ENCODE measurements around the gene AZIN2. TPM values are rescaled to one million over a fixed set of nuclear protein-coding genes. Genes with fewer than 3 reads are reported as not detected.

AZIN2 gene
- total RNA-seq, 1 experiment from 2014 or later = 1.5 TPM

DNA sequence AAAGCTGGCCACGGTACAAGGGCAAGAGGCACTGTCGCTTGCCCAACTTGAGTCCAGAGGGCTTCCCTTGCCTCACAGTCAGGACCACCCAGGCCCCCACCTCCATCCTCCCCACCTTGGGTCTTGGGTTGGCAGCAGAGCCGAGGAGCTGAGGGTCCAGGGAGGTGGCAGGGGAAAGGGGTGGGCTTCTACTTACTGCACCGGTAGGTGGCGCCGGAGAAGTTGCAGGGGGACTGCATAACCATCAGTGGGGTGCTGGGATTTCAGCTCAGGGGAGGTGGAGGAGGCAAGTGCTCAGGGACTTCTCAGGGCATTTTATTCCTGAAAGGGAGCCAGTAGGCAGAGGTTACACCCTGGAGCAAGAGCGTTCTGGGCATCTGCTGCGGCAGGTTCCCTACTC lies 56.8 kb downstream of the AZIN2 start:
- peak in 1 of 2 experiments; percentile 35 for TF ChIP-seq CTCF (IDR thresholded peaks at IDR 0.05; ENCODE audit: insufficient read depth in 1 of 2, low read depth in 1 of 2, low read length in 1 of 2, severe bottlenecking in 1 of 2, unreplicated experiment in 1 of 2)
- no peaks in the 10 kb centered on the region for H3K4me1 ChIP-seq
- POLR2A ChIA-PET = no interaction called here
- no peaks in the 10 kb centered on the region for H3K36me3 ChIP-seq (ENCODE audit: control insufficient read depth, insufficient read depth, low read length)
- BruUV-seq (replicated peaks) = no TSS peak
- Mint-ChIP-seq H3K4me1 (ENCODE audit: low read depth, unreplicated experiment) (no peaks in the 10 kb centered on the region), H3K27ac (ENCODE audit: unreplicated experiment) (no peak overlapping the region), H3K27me3 (ENCODE audit: insufficient read depth, unreplicated experiment) (no peaks in the 10 kb centered on the region), H3K4me3 (ENCODE audit: unreplicated experiment) (no peak overlapping the region), H3K36me3 (ENCODE audit: insufficient read depth, unreplicated experiment) (no peaks in the 10 kb centered on the region), H3K9me3 (ENCODE audit: unreplicated experiment) (no peaks in the 10 kb centered on the region)
- no peak for DNase-seq
- CTCF ChIA-PET = interaction anchor here (0.6 kb wide), 1 partner anchor 204 kb away, joined by 3 read pairs; no protein-coding TSS in a partner anchor
- no peaks in the 10 kb centered on the region for H3K27me3 ChIP-seq (replicated peaks; ENCODE audit: control insufficient read depth, insufficient read depth, low read length)
- H3K9me3 ChIP-seq = no peaks in the 10 kb centered on the region
- intact Hi-C loops (cut with micrococcal nuclease; ENCODE audit: unreplicated experiment) = no loop called here
- H3K4me3 ChIP-seq (ENCODE audit: low read depth, low read length) = no peak overlapping the region

DNA sequence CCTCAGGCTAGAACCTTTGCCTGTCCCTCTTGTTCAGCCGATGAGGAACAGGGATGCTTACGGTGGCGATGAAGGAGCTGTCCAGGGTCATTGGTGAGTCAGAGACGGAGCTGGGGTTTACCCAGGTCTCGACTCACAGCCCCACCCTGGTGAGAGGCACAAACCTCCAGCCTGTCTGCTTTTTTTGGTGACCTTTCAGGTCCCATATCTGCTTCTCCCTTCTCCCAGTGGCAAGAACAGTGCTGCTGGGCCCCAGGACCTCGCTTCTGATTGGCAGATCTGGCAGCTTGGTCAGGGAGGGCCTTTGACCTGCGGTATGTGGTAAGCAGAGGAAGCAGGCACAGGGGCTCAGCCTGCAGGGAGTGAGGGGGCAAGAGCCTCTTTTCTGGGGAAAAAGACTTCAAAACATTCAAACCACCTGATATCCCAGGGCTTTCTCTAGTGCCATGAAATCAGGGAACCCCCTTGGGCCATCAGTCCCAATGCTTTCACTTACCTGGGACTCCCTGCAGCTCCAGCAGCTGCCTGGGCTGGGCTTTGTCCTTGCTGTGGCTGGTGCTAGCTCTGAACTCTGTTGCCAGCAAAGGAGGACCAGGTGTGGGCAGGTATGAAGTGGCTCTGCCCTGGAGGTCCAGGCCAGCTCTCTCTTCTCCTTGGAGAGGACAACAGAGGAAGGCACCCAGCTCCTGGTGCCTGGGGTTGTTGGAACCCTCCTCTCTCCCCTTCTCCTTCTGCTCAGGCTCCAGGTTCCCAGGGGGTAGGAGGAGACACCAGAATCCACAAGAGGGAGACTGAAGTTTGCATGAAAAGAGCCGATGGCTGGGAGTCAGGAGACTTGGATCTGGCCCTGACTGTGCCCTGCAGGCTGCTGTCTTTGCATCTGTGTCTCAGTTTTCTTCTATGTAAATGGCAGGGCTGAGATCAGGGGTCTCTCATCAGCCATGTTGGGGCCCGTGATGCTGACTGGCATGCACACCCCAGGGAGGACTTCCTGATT lies 59.5 kb downstream of the AZIN2 start:
- no peaks in the 10 kb centered on the region for H3K4me1 ChIP-seq
- H3K27ac Mint-ChIP-seq (ENCODE audit: unreplicated experiment) = no peak overlapping the region
- no peaks in the 10 kb centered on the region for H3K36me3 ChIP-seq (ENCODE audit: control insufficient read depth, insufficient read depth, low read length)
- DNase-seq = no peak
- CTCF ChIA-PET = interaction anchor here (1.1 kb wide), 1 partner anchor 13 kb away, joined by 5 read pairs; no protein-coding TSS in a partner anchor
- H3K36me3 Mint-ChIP-seq (ENCODE audit: insufficient read depth, unreplicated experiment) = no peaks in the 10 kb centered on the region
- no peaks in the 10 kb centered on the region for H3K27me3 ChIP-seq (replicated peaks; ENCODE audit: control insufficient read depth, insufficient read depth, low read length)
- H3K9me3 ChIP-seq = no peaks in the 10 kb centered on the region
- no peaks in the 10 kb centered on the region for H3K4me1 Mint-ChIP-seq (ENCODE audit: low read depth, unreplicated experiment)
- intact Hi-C loops (cut with micrococcal nuclease; ENCODE audit: unreplicated experiment) = loop anchor here (5.0 kb wide), 1 partner anchor 42 kb away; the partner anchor contains the start of gene TRIM62
- POLR2A ChIA-PET = no interaction called here
- H3K4me3 Mint-ChIP-seq (ENCODE audit: unreplicated experiment) = no peak overlapping the region
- H3K27me3 Mint-ChIP-seq (ENCODE audit: insufficient read depth, unreplicated experiment) = no peaks in the 10 kb centered on the region
- no peaks in the 10 kb centered on the region for H3K9me3 Mint-ChIP-seq (ENCODE audit: unreplicated experiment)
- H3K4me3 ChIP-seq (ENCODE audit: low read depth, low read length) = no peak overlapping the region
- no TSS peak for BruUV-seq (replicated peaks)
- peak in 1 of 2 experiments; percentile 6 for TF ChIP-seq CTCF (IDR thresholded peaks at IDR 0.05; ENCODE audit: insufficient read depth in 1 of 2, low read depth in 1 of 2, low read length in 1 of 2, severe bottlenecking in 1 of 2, unreplicated experiment in 1 of 2)

GRCh38 chr1:33141216-33141615 lies 60.3 kb downstream of the AZIN2 start:
- CTCF ChIA-PET = no interaction called here
- H3K4me3 Mint-ChIP-seq (ENCODE audit: unreplicated experiment) = no peak overlapping the region
- no peaks in the 10 kb centered on the region for H3K4me1 ChIP-seq
- H3K27ac Mint-ChIP-seq (ENCODE audit: unreplicated experiment) = no peak overlapping the region
- no peaks in the 10 kb centered on the region for H3K4me1 Mint-ChIP-seq (ENCODE audit: low read depth, unreplicated experiment)
- no peaks in the 10 kb centered on the region for H3K36me3 ChIP-seq (ENCODE audit: control insufficient read depth, insufficient read depth, low read length)
- no peaks in the 10 kb centered on the region for H3K27me3 Mint-ChIP-seq (ENCODE audit: insufficient read depth, unreplicated experiment)
- DNase-seq = no peak
- no peaks in the 10 kb centered on the region for H3K36me3 Mint-ChIP-seq (ENCODE audit: insufficient read depth, unreplicated experiment)
- POLR2A ChIA-PET = no interaction called here
- no peak for TF ChIP-seq CTCF (IDR thresholded peaks at IDR 0.05; ENCODE audit: insufficient read depth in 1 of 2, low read depth in 1 of 2, low read length in 1 of 2, severe bottlenecking in 1 of 2, unreplicated experiment in 1 of 2)
- H3K9me3 Mint-ChIP-seq (ENCODE audit: unreplicated experiment) = no peaks in the 10 kb centered on the region
- H3K9me3 ChIP-seq = no peaks in the 10 kb centered on the region
- BruUV-seq (replicated peaks) = no TSS peak
- H3K27me3 ChIP-seq (replicated peaks; ENCODE audit: control insufficient read depth, insufficient read depth, low read length) = no peaks in the 10 kb centered on the region
- no peak overlapping the region for H3K4me3 ChIP-seq (ENCODE audit: low read depth, low read length)
- intact Hi-C loops (cut with micrococcal nuclease; ENCODE audit: unreplicated experiment) = loop anchor here (5.0 kb wide), 1 partner anchor 41 kb away; the partner anchor contains the start of gene TRIM62

Data from Caco-2 (cell line).